HepG2 (cell line): ENCODE results near the gene CMTM1. TPM values are rescaled to one million over a fixed set of nuclear protein-coding genes. Genes with fewer than 3 reads are reported as not detected.

Experiments used
- ATAC-seq: fragments of 200-7000 bp; cut with Tn5 transposase; 3 replicates; pipeline ENCODE4 v1.9.1; 2020; ENCODE audit warnings: mild to moderate bottlenecking, moderate library complexity
- BruUV-seq: library from RNA; stranded (reverse); fragments of 400-500 nt; replicated peaks from 2 replicates; lab custom pipeline; 2021; lab: Mats Ljungman, UMichigan
- CTCF ChIA-PET: fragments of 300-600 bp; formaldehyde crosslinking; extraction: SDS; loops from one replicate; lab custom pipeline; 2021; ENCODE audit warnings: low total read pairs, inconsistent platforms, low intra/inter-chr PET ratio; lab: Yijun Ruan, JAX
- POLR2A ChIA-PET: fragments of 350-600 bp; sonication (Branson Sonifier 250); formaldehyde crosslinking; loops from one replicate; lab custom pipeline; 2020; ENCODE audit warnings: antibody characterized with exemption, inconsistent platforms; lab: Yijun Ruan, JAX
- DNase-seq: peaks from one replicate; pipeline ENCODE4 v3.0.0-alpha.2; 2015; ENCODE audit warnings: low spot score
- FAIRE-seq: peaks from 3 replicates; lab custom pipeline; 2011; peaks lifted over from hg19 to GRCh38; lab: Jason Lieb, UNC
- H2AFZ ChIP-seq: one replicate; pipeline ENCODE4 v1.6.1; 2011; ENCODE audit warnings: low read length, inconsistent platforms
- H3K27ac ChIP-seq: fragments of 300-600 bp; 3 replicates; pipeline ENCODE4 v1.8.0; 2011; ENCODE audit warnings: mixed run types, mild to moderate bottlenecking, mixed read lengths, low read length, inconsistent platforms; ENCODE audit not compliant: insufficient read depth; ENCODE audit errors: extremely low read length
- H3K27me3 ChIP-seq, 2 experiments: fragments of 200-600 bp in 1 of 2; 2 replicates in 1 of 2; 3 replicates in 1 of 2; pipeline versions ENCODE4 v1.6.0 to v1.8.0; 2011; ENCODE audit warnings: low read length in 2 of 2, mild to moderate bottlenecking in 2 of 2, moderate library complexity in 2 of 2, inconsistent platforms in 1 of 2; ENCODE audit not compliant: insufficient read depth in 2 of 2, control insufficient read depth in 1 of 2
- H3K36me3 ChIP-seq, 2 experiments: fragments of 200-600 bp in 1 of 2; replicated peaks in 1 of 2; 2 replicates in 1 of 2; 3 replicates in 1 of 2; pipeline versions ENCODE4 v1.5.1 to v1.8.0; 2011; ENCODE audit warnings: low read length in 2 of 2, inconsistent platforms in 1 of 2; ENCODE audit not compliant: insufficient read depth in 2 of 2, control insufficient read depth in 1 of 2
- H3K4me1 ChIP-seq: 2 replicates; pipeline ENCODE4 v1.5.1; 2012; ENCODE audit warnings: low read length, inconsistent platforms; ENCODE audit not compliant: insufficient read depth
- H3K4me2 ChIP-seq: 2 replicates; pipeline ENCODE4 v1.6.0; 2011; ENCODE audit warnings: low read depth, low read length, inconsistent platforms
- H3K4me3 ChIP-seq, 3 experiments: fragments of 200-600 bp in 1 of 3; sonication (generic), shearing (Covaris generic) in 1 of 3; replicated peaks in 1 of 3; 2 replicates each; pipeline ENCODE4 v1.5.1; 2011 to 2016; ENCODE audit warnings: low read length in 3 of 3, inconsistent platforms in 2 of 3, low read depth in 2 of 3, mild to moderate bottlenecking in 2 of 3, control low read depth in 1 of 3, mixed read lengths in 1 of 3; ENCODE audit not compliant: insufficient read depth in 1 of 3
- H3K79me2 ChIP-seq: one replicate; pipeline ENCODE4 v1.6.1; 2011; ENCODE audit warnings: low read length, inconsistent platforms; ENCODE audit not compliant: insufficient read depth
- H3K9ac ChIP-seq: 2 replicates; pipeline ENCODE4 v1.6.0; 2011; ENCODE audit warnings: mild to moderate bottlenecking, low read depth, low read length, inconsistent platforms; ENCODE audit not compliant: insufficient read depth
- H3K9me3 ChIP-seq: 2 replicates; pipeline ENCODE4 v1.5.1; 2012; ENCODE audit warnings: mild to moderate bottlenecking, low read length
- H4K20me1 ChIP-seq: 2 replicates; pipeline ENCODE4 v1.6.0; 2011; ENCODE audit warnings: inconsistent platforms, mild to moderate bottlenecking, low read length, moderate library complexity; ENCODE audit not compliant: insufficient read depth
- AGO2 ChIP-seq: fragments of 200-400 bp; formaldehyde crosslinking; optimal IDR thresholded peaks from 2 replicates; pipeline ENCODE3; 2017; ENCODE audit warnings: mild to moderate bottlenecking, low read depth, low read length, moderate library complexity
- BCL3 ChIP-seq: sonication (generic); formaldehyde crosslinking; IDR thresholded peaks from 2 replicates; pipeline ENCODE4 v1.5.1; 2020; ENCODE audit warnings: mild to moderate bottlenecking, missing genetic modification reagents, moderate library complexity
- HMGXB4 ChIP-seq, 2 experiments: sonication (generic) in 1 of 2; formaldehyde crosslinking in 1 of 2; IDR thresholded peaks; 2 replicates each; pipeline versions ENCODE4 v1.4.0 to v1.6.1; 2018 to 2020; ENCODE audit warnings: missing genetic modification reagents in 2 of 2, borderline replicate concordance in 1 of 2, low read depth in 1 of 2, mild to moderate bottlenecking in 1 of 2, missing biosample characterization in 1 of 2
- HNF4A ChIP-seq: sonication (generic); formaldehyde crosslinking; IDR thresholded peaks from 2 replicates; pipeline ENCODE4 v1.4.0; 2020; ENCODE audit warnings: missing genetic modification reagents
- MEIS2 ChIP-seq: sonication (generic); formaldehyde crosslinking; IDR thresholded peaks from 2 replicates; pipeline ENCODE4 v1.9.0; 2021; ENCODE audit warnings: mild to moderate bottlenecking, missing genetic modification reagents
- MYNN ChIP-seq: sonication (generic); formaldehyde crosslinking; IDR thresholded peaks from 2 replicates; pipeline ENCODE4 v1.4.0; 2020; ENCODE audit warnings: mild to moderate bottlenecking, low read depth, missing genetic modification reagents
- PRDM4 ChIP-seq: sonication (generic); formaldehyde crosslinking; IDR thresholded peaks from 2 replicates; pipeline ENCODE4 v1.9.0; 2021; ENCODE audit warnings: missing genetic modification reagents, borderline replicate concordance
- RBFOX2 ChIP-seq: fragments of 200-400 bp; formaldehyde crosslinking; IDR thresholded peaks from 2 replicates; pipeline ENCODE4 v1.6.1; 2017; ENCODE audit warnings: low read depth, mild to moderate bottlenecking, low read length
- ZFP37 ChIP-seq: sonication (generic); formaldehyde crosslinking; IDR thresholded peaks from 2 replicates; pipeline ENCODE4 v1.4.0; 2020; ENCODE audit warnings: missing genetic modification reagents, borderline replicate concordance
- ZNF263 ChIP-seq: sonication (generic); formaldehyde crosslinking; IDR thresholded peaks from 2 replicates; pipeline ENCODE4 v1.4.0; 2020; ENCODE audit warnings: missing genetic modification reagents
- ZNF557 ChIP-seq: sonication (generic); formaldehyde crosslinking; IDR thresholded peaks from 2 replicates; pipeline ENCODE4 v1.4.0; 2020; ENCODE audit warnings: missing genetic modification reagents
- ZNF558 ChIP-seq: sonication (generic); formaldehyde crosslinking; IDR thresholded peaks from 2 replicates; pipeline ENCODE4 v1.9.0; 2022; ENCODE audit warnings: mild to moderate bottlenecking, missing genetic modification reagents, borderline replicate concordance
- ZNF563 ChIP-seq: sonication (generic); formaldehyde crosslinking; IDR thresholded peaks from 2 replicates; pipeline ENCODE4 v1.8.0; 2022; ENCODE audit warnings: mild to moderate bottlenecking, moderate library complexity, missing genetic modification reagents
- ZNF614 ChIP-seq: IDR thresholded peaks from 2 replicates; pipeline ENCODE4 v1.6.1; 2018; ENCODE audit warnings: missing biosample characterization, missing genetic modification reagents, inconsistent platforms, borderline replicate concordance
- ZNF687 ChIP-seq: sonication (generic); formaldehyde crosslinking; IDR thresholded peaks from 2 replicates; pipeline ENCODE4 v1.5.1; 2020; ENCODE audit warnings: mild to moderate bottlenecking, missing genetic modification reagents, moderate library complexity
- WGBS: methylation state at CpG from one replicate; pipeline ENCODE4 v1.1.6; 2017; ENCODE audit warnings: low lambda C conversion rate; 5-methylcytosine and 5-hydroxymethylcytosine counted together
- in situ Hi-C: cut with HindIII; loops from 2 replicates; pipeline ENCODE4 v1.10.0; 2017; ENCODE audit warnings: low pct_unique_long_range_greater_than_20kb; ENCODE audit not compliant: extremely low pct_ligation_motif_present
- intact Hi-C: fragments of 100-400 bp; cut with micrococcal nuclease; formaldehyde crosslinking; loops from one replicate; pipeline ENCODE4 v1.10.0; 2022; ENCODE audit not compliant: unreplicated experiment
- polyA plus RNA-seq, 8 experiments: library from polyadenylated mRNA; depleted of rRNA in 3 of 8; stranded (reverse) in 7 of 8; unstranded in 1 of 8; fragments of >200 nt; fragmentation: Illumina TruSeq in 4 of 8; extraction: Trizol in 4 of 8; gene quantifications; 2 replicates each; pipeline versions ENCODE4 v1.2.1 to v1.2.3, GENCODE V29; 2011 to 2016; ENCODE audit warnings: low read depth in 4 of 8, missing spikeins in 1 of 8, mixed read lengths in 1 of 8; ENCODE audit not compliant: insufficient read depth in 1 of 8
- total RNA-seq, 5 experiments: library from RNA; depleted of rRNA; stranded (reverse); fragments of >200 nt; fragmentation: Illumina TruSeq; extraction: Trizol; gene quantifications; 2 replicates each; pipeline ENCODE4 v1.2.3, GENCODE V29; 2016; ENCODE audit warnings: low read depth in 1 of 5

Gene CMTM1
- total and polyA plus RNA-seq, 2 of the 13 experiments (the other 11 are each of a cell fraction or from before 2014, with no cell fraction given), result 1.7 to 2.9 TPM

GRCh38 chr16:66612422-66612821 lies 46.2 kb downstream of the CMTM1 start:
- no TSS peak for BruUV-seq
- in situ Hi-C loops, result no loop called here
- intact Hi-C loops, result no loop called here
- no peak for TF ChIP-seq ZNF614
- TF ChIP-seq HNF4A (CRISPR knock-in tag), result no peak
- peak; percentile 31; the same call in 1 of the 2 replicates for TF ChIP-seq RBFOX2
- TF ChIP-seq PRDM4 (CRISPR knock-in tag), result no peak
- TF ChIP-seq MYNN (CRISPR knock-in tag), result no peak
- TF ChIP-seq ZNF558 (CRISPR knock-in tag), result no peak
- TF ChIP-seq ZNF687 (CRISPR knock-in tag), result peak; percentile 10; the same call in 1 of the 2 replicates
- peak; percentile 78 for TF ChIP-seq AGO2
- TF ChIP-seq HMGXB4 (CRISPR knock-in tag; IDR thresholded peaks at IDR 0.05; ENCODE audit: borderline replicate concordance in 1 of 2, low read depth in 1 of 2), result no peak
- 0 out of 2 replicates have a peak, but pooled peaks have one; percentile 19 for TF ChIP-seq BCL3 (CRISPR knock-in tag)
- TF ChIP-seq ZNF263 (CRISPR knock-in tag), result no peak
- TF ChIP-seq ZNF557 (CRISPR knock-in tag), result no peak
- no peak for TF ChIP-seq MEIS2 (CRISPR knock-in tag)
- TF ChIP-seq ZNF563 (CRISPR knock-in tag), result no peak
- no peak for TF ChIP-seq ZFP37 (CRISPR knock-in tag)

More at GRCh38 chr16:66612422-66612821, 46.2 kb downstream of the CMTM1 start:
- FAIRE-seq, result no peak
- H3K27ac ChIP-seq, result no peak overlapping the region
- ChIA-PET CTCF (no interaction called here), POLR2A (no interaction called here)
- H4K20me1 ChIP-seq, result peaks cover 10% of the 10 kb centered on the region; the same call in 1 of the 2 replicates
- ATAC-seq, result no peak
- H3K9me3 ChIP-seq, result no peaks in the 10 kb centered on the region
- H3K4me3 ChIP-seq, result no peak overlapping the region
- no peaks in the 10 kb centered on the region for H3K27me3 ChIP-seq
- H3K9ac ChIP-seq, result no peak overlapping the region
- WGBS, result 99% methylated on average over 13 of the region's 14 CpGs
- peaks cover 45% of the 10 kb centered on the region for H3K4me1 ChIP-seq
- no peak overlapping the region for H2AFZ ChIP-seq
- H3K36me3 ChIP-seq, result peaks cover 23 to 49% of the 10 kb centered on the region in 2 experiments
- no peaks in the 10 kb centered on the region for H3K79me2 ChIP-seq
- DNase-seq, result no peak
- H3K4me2 ChIP-seq, result no peak overlapping the region
